GM12872 (cell line): ENCODE data around the gene CDHR3.

Experiments used
- TF ChIP-seq, protein P1 (sequence below): IDR thresholded peaks from 3 replicates; pipeline ENCODE4 v1.5.1; 2011; ENCODE audit warnings: low read depth, mild to moderate bottlenecking, low read length, moderate library complexity; ENCODE audit not compliant: insufficient read depth

Gene CDHR3

DNA sequence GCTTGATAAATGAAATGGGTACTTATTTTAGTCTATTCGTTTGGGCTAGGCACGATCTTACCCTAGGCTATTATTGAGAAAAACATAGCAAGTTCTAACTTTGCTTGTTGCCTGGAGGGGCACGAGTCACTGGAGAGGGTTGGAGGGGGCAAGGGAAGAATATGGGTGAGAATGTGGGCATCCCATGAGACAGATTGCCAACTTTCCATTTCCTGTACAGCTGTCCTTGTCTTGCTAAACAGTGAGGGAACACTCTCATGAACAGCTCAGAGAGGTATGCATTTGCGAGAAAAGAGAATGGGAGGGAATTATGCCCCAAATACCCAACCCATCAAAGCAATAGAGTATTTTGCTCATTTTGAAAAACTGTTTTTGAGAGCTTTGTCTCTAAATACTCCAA lies 9.2 kb downstream of the CDHR3 start:
- TF ChIP-seq, protein P1, sequence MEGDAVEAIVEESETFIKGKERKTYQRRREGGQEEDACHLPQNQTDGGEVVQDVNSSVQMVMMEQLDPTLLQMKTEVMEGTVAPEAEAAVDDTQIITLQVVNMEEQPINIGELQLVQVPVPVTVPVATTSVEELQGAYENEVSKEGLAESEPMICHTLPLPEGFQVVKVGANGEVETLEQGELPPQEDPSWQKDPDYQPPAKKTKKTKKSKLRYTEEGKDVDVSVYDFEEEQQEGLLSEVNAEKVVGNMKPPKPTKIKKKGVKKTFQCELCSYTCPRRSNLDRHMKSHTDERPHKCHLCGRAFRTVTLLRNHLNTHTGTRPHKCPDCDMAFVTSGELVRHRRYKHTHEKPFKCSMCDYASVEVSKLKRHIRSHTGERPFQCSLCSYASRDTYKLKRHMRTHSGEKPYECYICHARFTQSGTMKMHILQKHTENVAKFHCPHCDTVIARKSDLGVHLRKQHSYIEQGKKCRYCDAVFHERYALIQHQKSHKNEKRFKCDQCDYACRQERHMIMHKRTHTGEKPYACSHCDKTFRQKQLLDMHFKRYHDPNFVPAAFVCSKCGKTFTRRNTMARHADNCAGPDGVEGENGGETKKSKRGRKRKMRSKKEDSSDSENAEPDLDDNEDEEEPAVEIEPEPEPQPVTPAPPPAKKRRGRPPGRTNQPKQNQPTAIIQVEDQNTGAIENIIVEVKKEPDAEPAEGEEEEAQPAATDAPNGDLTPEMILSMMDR, result no peak

DNA sequence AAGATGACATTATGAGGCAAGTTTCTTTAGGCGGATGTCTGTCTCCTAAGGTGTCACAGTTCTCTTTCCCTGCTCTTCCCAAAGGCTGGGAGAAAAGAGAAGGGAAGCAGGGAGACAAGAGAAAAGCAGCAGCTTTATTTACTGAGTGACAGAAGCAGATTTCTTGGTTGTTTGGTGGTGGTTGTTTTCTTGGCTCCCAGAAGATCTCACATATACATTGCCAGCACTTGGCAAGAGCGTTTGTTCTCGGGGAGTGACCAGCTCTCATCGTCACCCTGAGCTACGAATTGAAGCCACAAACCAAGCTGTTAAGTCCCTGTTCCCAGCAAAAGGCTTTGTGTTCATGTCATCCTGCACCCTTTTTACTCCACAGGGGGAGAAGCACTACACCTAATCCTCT lies 11.4 kb downstream of the CDHR3 start:
- TF ChIP-seq, protein P1, result no peak

DNA sequence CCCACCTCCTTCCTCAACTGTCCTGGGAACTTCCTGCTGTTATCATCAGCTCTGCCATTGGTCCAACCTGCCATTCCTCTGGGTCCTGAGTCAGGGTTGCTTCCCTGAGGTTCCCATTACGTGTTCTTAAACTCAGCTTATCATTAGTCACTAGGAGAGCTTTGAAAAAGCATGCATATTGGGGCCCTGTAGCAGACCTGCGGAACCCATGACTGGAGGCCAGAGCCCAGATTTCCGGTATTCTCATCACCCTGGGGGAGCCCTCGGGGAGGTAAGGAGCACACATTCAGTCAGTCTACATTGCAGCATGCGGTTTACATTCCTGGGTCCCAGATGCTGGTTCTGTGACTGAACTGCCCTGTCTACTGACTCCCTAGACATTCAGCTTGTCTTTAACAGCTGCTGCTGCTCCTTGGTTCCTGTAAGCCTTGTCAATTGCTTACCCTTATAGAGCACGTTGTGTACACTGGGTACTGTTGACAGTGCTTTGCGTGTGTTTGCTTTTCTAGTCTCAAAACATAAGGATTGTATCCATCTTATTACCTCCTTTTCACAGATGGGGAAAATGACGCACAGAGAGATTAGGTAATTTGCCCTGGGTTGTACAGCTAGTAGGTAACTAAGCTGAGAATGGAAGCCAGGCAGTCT lies 12.8 kb downstream of the CDHR3 start:
- TF ChIP-seq, protein P1, result no peak

DNA sequence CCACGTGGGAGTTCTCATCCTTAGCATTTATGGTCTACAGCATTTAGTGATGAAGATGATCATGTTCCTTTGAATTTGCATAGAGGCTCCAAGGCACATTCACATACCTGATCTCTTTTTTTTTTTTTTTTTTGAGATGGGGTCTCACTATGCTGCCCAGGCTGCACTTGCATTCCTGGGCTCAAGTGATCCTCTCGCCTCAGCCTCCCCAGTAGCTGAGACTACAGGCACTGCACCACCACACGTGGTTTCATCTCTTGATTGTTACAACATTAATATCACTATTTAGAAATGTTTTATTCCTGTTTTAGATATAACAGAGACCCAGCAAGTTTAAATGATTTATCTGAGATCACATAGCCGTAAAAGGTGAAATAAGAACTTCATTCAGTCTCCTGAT lies 13.8 kb downstream of the CDHR3 start:
- TF ChIP-seq, protein P1, result no peak

DNA sequence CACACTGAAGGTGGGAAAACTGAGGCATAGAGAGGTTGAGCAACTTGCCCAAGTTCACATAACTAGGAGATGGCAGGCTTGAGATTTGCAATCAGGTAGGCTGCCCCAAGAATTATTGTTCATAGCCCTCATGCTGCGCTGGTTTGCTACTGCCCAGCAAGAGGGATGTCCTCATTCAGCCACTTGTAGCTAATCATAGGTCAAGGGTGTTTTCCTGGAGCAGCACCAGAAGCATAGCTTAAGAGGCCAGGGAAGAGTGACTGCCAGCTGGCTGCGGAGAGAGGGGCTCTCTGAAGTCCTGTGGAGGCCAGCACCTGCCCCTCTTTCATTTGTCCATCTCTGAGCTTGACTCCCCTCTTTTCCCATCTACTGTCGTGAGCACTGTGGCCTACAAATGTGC lies 15.0 kb downstream of the CDHR3 start:
- TF ChIP-seq, protein P1, result no peak

DNA sequence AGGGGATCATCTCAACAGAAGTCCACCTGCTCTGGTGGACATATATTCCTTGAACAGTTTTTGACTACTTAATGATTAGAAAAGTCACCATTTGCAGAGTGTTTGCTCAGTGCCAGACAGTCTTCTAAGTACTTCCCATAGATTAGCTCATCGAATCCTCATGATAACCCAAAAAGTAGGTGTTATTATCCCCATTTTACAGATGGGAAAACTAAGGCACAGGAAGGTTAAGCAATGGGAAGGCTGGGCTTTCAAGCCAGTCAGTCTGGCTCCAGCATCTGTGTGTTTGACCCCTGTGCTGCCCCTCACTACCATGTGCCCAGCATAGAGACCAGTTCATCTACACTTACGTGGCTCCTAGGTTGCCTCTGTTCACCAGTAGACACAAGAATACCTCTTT lies 15.9 kb downstream of the CDHR3 start:
- TF ChIP-seq, protein P1, result no peak

DNA sequence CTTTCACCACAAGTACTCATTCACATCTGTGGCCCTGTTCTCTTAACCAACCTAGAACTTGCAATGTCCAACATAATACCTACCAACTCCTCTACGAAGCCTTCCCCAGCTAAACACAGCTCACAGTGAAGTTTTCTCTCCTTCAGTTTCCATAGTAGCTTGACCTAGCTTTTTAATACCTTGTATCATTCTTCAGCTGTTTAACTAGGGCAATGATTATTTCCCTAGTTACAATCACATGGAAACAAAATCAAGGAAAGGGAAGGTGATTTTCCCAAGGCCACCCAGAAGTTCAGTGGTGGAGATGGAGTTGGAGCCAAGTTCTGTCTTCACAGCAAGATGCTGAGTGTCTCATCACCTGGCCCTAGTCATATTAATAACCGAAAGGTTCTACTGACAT lies 16.3 kb downstream of the CDHR3 start:
- TF ChIP-seq, protein P1, result no peak
